HEK293 (cell line): ENCODE results near the gene PRKG1.

Source experiments
- PRDM1 ChIP-seq: fragments of 450-650 bp; formaldehyde crosslinking; IDR thresholded peaks from 2 replicates; pipeline ENCODE4; 2016; ENCODE audit warnings: missing biosample characterization, missing genetic modification characterization
- ZBTB17 ChIP-seq: fragments of 450-650 bp; formaldehyde crosslinking; IDR thresholded peaks from 2 replicates; pipeline ENCODE4 v1.5.1; 2016; ENCODE audit warnings: missing biosample characterization, missing genetic modification characterization
- ZBTB7A ChIP-seq: fragments of 450-650 bp; formaldehyde crosslinking; IDR thresholded peaks from 2 replicates; pipeline ENCODE4 v1.5.1; 2016; ENCODE audit warnings: low read depth, missing biosample characterization, missing genetic modification characterization
- ZEB2 ChIP-seq: fragments of 450-650 bp; formaldehyde crosslinking; IDR thresholded peaks from 2 replicates; pipeline ENCODE4 v1.5.1; 2016; ENCODE audit warnings: missing biosample characterization, missing genetic modification characterization
- ZFP41 ChIP-seq: fragments of 450-650 bp; formaldehyde crosslinking; IDR thresholded peaks from 2 replicates; pipeline ENCODE4 v1.5.1; 2016; ENCODE audit warnings: missing biosample characterization, missing genetic modification characterization, borderline replicate concordance
- ZNF175 ChIP-seq: fragments of 450-650 bp; formaldehyde crosslinking; IDR thresholded peaks from 2 replicates; pipeline ENCODE4 v1.5.1; 2016; ENCODE audit warnings: missing biosample characterization, missing genetic modification characterization
- ZNF274 ChIP-seq, 2 experiments: fragments of 200-500 bp in 1 of 2; fragments of 450-650 bp in 1 of 2; sonication (Bioruptor generic) in 1 of 2; formaldehyde crosslinking in 1 of 2; IDR thresholded peaks; 2 replicates each; pipeline versions ENCODE4 v1.5.1 to v1.6.1; 2014 to 2016; ENCODE audit warnings: borderline replicate concordance in 1 of 2, inconsistent platforms in 1 of 2, low read length in 1 of 2, missing biosample characterization in 1 of 2, missing genetic modification characterization in 1 of 2
- ZNF521 ChIP-seq: fragments of 450-650 bp; formaldehyde crosslinking; IDR thresholded peaks from 2 replicates; pipeline ENCODE4 v1.5.1; 2017; ENCODE audit warnings: missing biosample characterization, mild to moderate bottlenecking, missing genetic modification characterization
- ZNF777 ChIP-seq: fragments of 450-650 bp; formaldehyde crosslinking; IDR thresholded peaks from 2 replicates; pipeline ENCODE4 v1.5.1; 2017; ENCODE audit warnings: missing biosample characterization, missing genetic modification characterization, borderline replicate concordance
- ZNF785 ChIP-seq: fragments of 450-650 bp; formaldehyde crosslinking; IDR thresholded peaks from 2 replicates; pipeline ENCODE4 v1.5.1; 2016; ENCODE audit warnings: missing biosample characterization, missing genetic modification characterization
- ZSCAN16 ChIP-seq: fragments of 450-650 bp; formaldehyde crosslinking; IDR thresholded peaks from 2 replicates; pipeline ENCODE4 v1.5.1; 2016; ENCODE audit warnings: missing biosample characterization, missing genetic modification characterization
- TF ChIP-seq, protein P1 (sequence below): fragments of 450-650 bp; formaldehyde crosslinking; IDR thresholded peaks from 2 replicates; pipeline ENCODE4 v1.5.1; 2016; ENCODE audit warnings: missing biosample characterization, missing genetic modification characterization
- TF ChIP-seq, protein P2 (sequence below): fragments of 450-650 bp; formaldehyde crosslinking; IDR thresholded peaks from 2 replicates; pipeline ENCODE4 v1.5.1; 2017; ENCODE audit warnings: missing biosample characterization, missing genetic modification characterization

DNA sequence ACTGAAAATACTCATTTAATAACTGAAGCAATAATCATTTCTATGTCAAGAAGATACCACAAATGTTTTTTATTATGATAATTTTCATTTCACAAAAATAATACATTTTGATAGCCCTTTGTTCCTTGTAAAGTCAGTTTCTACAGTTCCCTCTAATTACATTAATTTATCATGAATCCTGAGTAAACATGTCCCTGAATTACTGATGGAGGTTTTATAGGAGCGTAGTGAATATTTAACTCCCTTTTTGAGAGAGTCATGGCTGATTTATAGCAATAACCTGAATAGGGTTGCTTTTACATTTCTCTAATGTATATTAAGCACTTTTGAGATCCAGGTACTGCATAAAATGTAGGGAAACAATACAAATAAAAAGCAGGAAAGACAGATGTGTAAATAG, 1023.8 kb downstream of the PRKG1 start:
- TF ChIP-seq ZNF777 (tag by site-specific recombination) (no peak), ZNF274 (IDR thresholded peaks at IDR 0.05; ENCODE audit: low read length) (no peak), ZNF274 (tag by site-specific recombination; IDR thresholded peaks at IDR 0.05; ENCODE audit: borderline replicate concordance) (no peak), ZNF785 (tag by site-specific recombination) (no peak), ZFP41 (tag by site-specific recombination) (no peak), ZNF175 (tag by site-specific recombination) (no peak), ZBTB17 (tag by site-specific recombination) (no peak), ZSCAN16 (tag by site-specific recombination) (no peak), ZEB2 (no peak), ZBTB7A (no peak), PRDM1 (tag by site-specific recombination) (no peak), ZNF521 (no peak)
- TF ChIP-seq, protein P1, sequence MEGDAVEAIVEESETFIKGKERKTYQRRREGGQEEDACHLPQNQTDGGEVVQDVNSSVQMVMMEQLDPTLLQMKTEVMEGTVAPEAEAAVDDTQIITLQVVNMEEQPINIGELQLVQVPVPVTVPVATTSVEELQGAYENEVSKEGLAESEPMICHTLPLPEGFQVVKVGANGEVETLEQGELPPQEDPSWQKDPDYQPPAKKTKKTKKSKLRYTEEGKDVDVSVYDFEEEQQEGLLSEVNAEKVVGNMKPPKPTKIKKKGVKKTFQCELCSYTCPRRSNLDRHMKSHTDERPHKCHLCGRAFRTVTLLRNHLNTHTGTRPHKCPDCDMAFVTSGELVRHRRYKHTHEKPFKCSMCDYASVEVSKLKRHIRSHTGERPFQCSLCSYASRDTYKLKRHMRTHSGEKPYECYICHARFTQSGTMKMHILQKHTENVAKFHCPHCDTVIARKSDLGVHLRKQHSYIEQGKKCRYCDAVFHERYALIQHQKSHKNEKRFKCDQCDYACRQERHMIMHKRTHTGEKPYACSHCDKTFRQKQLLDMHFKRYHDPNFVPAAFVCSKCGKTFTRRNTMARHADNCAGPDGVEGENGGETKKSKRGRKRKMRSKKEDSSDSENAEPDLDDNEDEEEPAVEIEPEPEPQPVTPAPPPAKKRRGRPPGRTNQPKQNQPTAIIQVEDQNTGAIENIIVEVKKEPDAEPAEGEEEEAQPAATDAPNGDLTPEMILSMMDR: no peak
- TF ChIP-seq, protein P2, sequence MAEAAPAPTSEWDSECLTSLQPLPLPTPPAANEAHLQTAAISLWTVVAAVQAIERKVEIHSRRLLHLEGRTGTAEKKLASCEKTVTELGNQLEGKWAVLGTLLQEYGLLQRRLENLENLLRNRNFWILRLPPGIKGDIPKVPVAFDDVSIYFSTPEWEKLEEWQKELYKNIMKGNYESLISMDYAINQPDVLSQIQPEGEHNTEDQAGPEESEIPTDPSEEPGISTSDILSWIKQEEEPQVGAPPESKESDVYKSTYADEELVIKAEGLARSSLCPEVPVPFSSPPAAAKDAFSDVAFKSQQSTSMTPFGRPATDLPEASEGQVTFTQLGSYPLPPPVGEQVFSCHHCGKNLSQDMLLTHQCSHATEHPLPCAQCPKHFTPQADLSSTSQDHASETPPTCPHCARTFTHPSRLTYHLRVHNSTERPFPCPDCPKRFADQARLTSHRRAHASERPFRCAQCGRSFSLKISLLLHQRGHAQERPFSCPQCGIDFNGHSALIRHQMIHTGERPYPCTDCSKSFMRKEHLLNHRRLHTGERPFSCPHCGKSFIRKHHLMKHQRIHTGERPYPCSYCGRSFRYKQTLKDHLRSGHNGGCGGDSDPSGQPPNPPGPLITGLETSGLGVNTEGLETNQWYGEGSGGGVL (tag by site-specific recombination): no peak
